M059J (cell line): ENCODE results near the gene MAN2C1. TPM values are rescaled to one million over a fixed set of nuclear protein-coding genes. Genes with fewer than 3 reads are reported as not detected.
"Not testable (repeated sequence)": the region's sequence is repeated elsewhere in the genome, so short reads cannot be mapped to it uniquely, and the experiment has no call there.

Source experiments
- DNase-seq: peaks from one replicate; pipeline ENCODE4 v3.0.0-alpha.2; 2012; ENCODE audit warnings: low read depth
- total RNA-seq: library from RNA; depleted of rRNA; stranded (reverse); fragments of >200 nt; shearing (Covaris generic); gene quantifications from 2 replicates; pipeline ENCODE4 v1.2.3, GENCODE V29; 2014

MAN2C1 gene
- total RNA-seq, 1 experiment from 2014 or later: 23.3 TPM

GRCh38 chr15:75361361-75361988 lies 6.9 kb downstream of the MAN2C1 start:
- DNase-seq: no peak

- DNase-seq: no peak
These were observed 7.6 kb downstream of the MAN2C1 start for GRCh38 chr15:75360856-75361255.

GRCh38 chr15:75360391-75360790 lies 8.0 kb downstream of the MAN2C1 start:
- DNase-seq: no peak

GRCh38 chr15:75359537-75360250 lies 8.7 kb downstream of the MAN2C1 start:
- DNase-seq: no peak

GRCh38 chr15:75358771-75359536 lies 9.5 kb downstream of the MAN2C1 start:
- DNase-seq: no peak

GRCh38 chr15:75357976-75358673 lies 10.3 kb downstream of the MAN2C1 start:
- DNase-seq: no peak

GRCh38 chr15:75356517-75356916 lies 11.9 kb downstream of the MAN2C1 start:
- DNase-seq: no peak

GRCh38 chr15:75356006-75356405 lies 12.4 kb downstream of the MAN2C1 start:
- no peak for DNase-seq

- DNase-seq: no peak
These were observed 13.0 kb downstream of the MAN2C1 start for GRCh38 chr15:75355369-75355768.

GRCh38 chr15:75354454-75354853 lies 14.0 kb downstream of the MAN2C1 start:
- DNase-seq: no peak

GRCh38 chr15:75353604-75354003 lies 14.8 kb downstream of the MAN2C1 start:
- no peak for DNase-seq

GRCh38 chr15:75352186-75353080 lies 16.0 kb downstream of the MAN2C1 start:
- DNase-seq: no peak

GRCh38 chr15:75350601-75351361 lies 17.6 kb downstream of the MAN2C1 start:
- DNase-seq: no peak

- no peak for DNase-seq
These were observed 18.4 kb downstream of the MAN2C1 start for GRCh38 chr15:75349851-75350588.

GRCh38 chr15:75349351-75349669 lies 19.1 kb downstream of the MAN2C1 start:
- DNase-seq: not testable (repeated sequence)

GRCh38 chr15:75348562-75349350 lies 19.7 kb downstream of the MAN2C1 start:
- DNase-seq: no peak

GRCh38 chr15:75348034-75348561 lies 20.3 kb downstream of the MAN2C1 start:
- DNase-seq: no peak

- no peak for DNase-seq
These were observed 21.0 kb downstream of the MAN2C1 start for GRCh38 chr15:75347222-75348033.
